HepG2 (cell line): Measurements from ENCODE around the gene FCN3. TPM values are rescaled to one million over a fixed set of nuclear protein-coding genes. Genes with fewer than 3 reads are reported as not detected.

Source experiments
- CHD4 ChIP-seq: fragments of 200-600 bp; sonication (generic); IDR thresholded peaks from 2 replicates; pipeline ENCODE4 v1.7.0; 2017; ENCODE audit warnings: mild to moderate bottlenecking, low read length, borderline replicate concordance
- CREB1 ChIP-seq, 2 experiments: fragments of 450-650 bp in 1 of 2; IDR thresholded peaks; 2 replicates each; pipeline ENCODE4 v1.6.1; 2016 to 2017; ENCODE audit warnings: control low read depth in 1 of 2, mild to moderate bottlenecking in 1 of 2, missing compliant biosample characterization in 1 of 2, missing genetic modification characterization in 1 of 2
- ELF3 ChIP-seq: IDR thresholded peaks from 2 replicates; pipeline ENCODE4 v1.6.1; 2016; ENCODE audit warnings: missing genetic modification reagents, missing compliant biosample characterization
- FOXC1 ChIP-seq: sonication (generic); formaldehyde crosslinking; IDR thresholded peaks from 2 replicates; pipeline ENCODE4 v1.8.0; 2022; ENCODE audit warnings: mild to moderate bottlenecking, missing genetic modification reagents, borderline replicate concordance
- HDAC1 ChIP-seq: sonication (generic); formaldehyde crosslinking; IDR thresholded peaks from 2 replicates; pipeline ENCODE4 v1.5.1; 2020; ENCODE audit warnings: mild to moderate bottlenecking, missing genetic modification reagents
- NCOA5 ChIP-seq: sonication (generic); formaldehyde crosslinking; IDR thresholded peaks from 2 replicates; pipeline ENCODE4 v1.4.0; 2020; ENCODE audit warnings: missing genetic modification reagents
- SNRNP70 ChIP-seq: fragments of 200-400 bp; formaldehyde crosslinking; IDR thresholded peaks from 2 replicates; pipeline ENCODE4 v1.6.1; 2017; ENCODE audit warnings: mild to moderate bottlenecking, low read depth, low read length, moderate library complexity
- TAF15 ChIP-seq: fragments of 200-400 bp; formaldehyde crosslinking; IDR thresholded peaks from one replicate; pipeline ENCODE4 v1.6.1; 2018; ENCODE audit warnings: mild to moderate bottlenecking, low read depth, low read length; ENCODE audit not compliant: poor library complexity, severe bottlenecking
- ZNF615 ChIP-seq: sonication (generic); formaldehyde crosslinking; IDR thresholded peaks from 2 replicates; pipeline ENCODE4 v1.5.0; 2020; ENCODE audit warnings: mild to moderate bottlenecking, missing genetic modification reagents, borderline replicate concordance
- ZNF619 ChIP-seq: sonication (generic); formaldehyde crosslinking; IDR thresholded peaks from 2 replicates; pipeline ENCODE4 v1.4.0; 2020; ENCODE audit warnings: mild to moderate bottlenecking, missing genetic modification reagents
- ZNF737 ChIP-seq: sonication (generic); formaldehyde crosslinking; IDR thresholded peaks from 2 replicates; pipeline ENCODE4 v1.5.0; 2020; ENCODE audit warnings: missing genetic modification reagents, mild to moderate bottlenecking, borderline replicate concordance
- polyA plus RNA-seq, 8 experiments: library from polyadenylated mRNA; depleted of rRNA in 3 of 8; stranded (reverse) in 7 of 8; unstranded in 1 of 8; fragments of >200 nt; fragmentation: Illumina TruSeq in 4 of 8; extraction: Trizol in 4 of 8; gene quantifications; 2 replicates each; pipeline versions ENCODE4 v1.2.1 to v1.2.3, GENCODE V29; 2011 to 2016; ENCODE audit warnings: low read depth in 4 of 8, missing spikeins in 1 of 8, mixed read lengths in 1 of 8; ENCODE audit not compliant: insufficient read depth in 1 of 8
- total RNA-seq, 5 experiments: library from RNA; depleted of rRNA; stranded (reverse); fragments of >200 nt; fragmentation: Illumina TruSeq; extraction: Trizol; gene quantifications; 2 replicates each; pipeline ENCODE4 v1.2.3, GENCODE V29; 2016; ENCODE audit warnings: low read depth in 1 of 5
- TF ChIP-seq, protein P1 (sequence below): sonication (generic); formaldehyde crosslinking; IDR thresholded peaks from 2 replicates; pipeline ENCODE4 v1.8.0; 2022; ENCODE audit warnings: mild to moderate bottlenecking, missing genetic modification reagents; ENCODE audit not compliant: insufficient replicate concordance
- TF ChIP-seq, protein P2 (sequence below): sonication (generic); formaldehyde crosslinking; IDR thresholded peaks from 2 replicates; pipeline ENCODE4 v1.5.0; 2020; ENCODE audit warnings: mild to moderate bottlenecking, missing genetic modification reagents
- TF ChIP-seq, protein P3 (sequence below): sonication (generic); formaldehyde crosslinking; conservative IDR thresholded peaks from 2 replicates; pipeline ENCODE4 v1.4.0; 2020; ENCODE audit warnings: missing genetic modification reagents
- TF ChIP-seq, protein P4 (sequence below): sonication (generic); formaldehyde crosslinking; IDR thresholded peaks from 2 replicates; pipeline ENCODE4 v1.4.0; 2020; ENCODE audit warnings: missing genetic modification reagents
- TF ChIP-seq, protein P5 (sequence below): sonication (generic); formaldehyde crosslinking; IDR thresholded peaks from 2 replicates; pipeline ENCODE4 v1.5.1; 2020; ENCODE audit warnings: missing genetic modification reagents, mild to moderate bottlenecking, borderline replicate concordance

The FCN3 gene
- total and polyA plus RNA-seq, 2 of the 13 experiments (the other 11 are each of a cell fraction or from before 2014, with no cell fraction given) = not detected

DNA sequence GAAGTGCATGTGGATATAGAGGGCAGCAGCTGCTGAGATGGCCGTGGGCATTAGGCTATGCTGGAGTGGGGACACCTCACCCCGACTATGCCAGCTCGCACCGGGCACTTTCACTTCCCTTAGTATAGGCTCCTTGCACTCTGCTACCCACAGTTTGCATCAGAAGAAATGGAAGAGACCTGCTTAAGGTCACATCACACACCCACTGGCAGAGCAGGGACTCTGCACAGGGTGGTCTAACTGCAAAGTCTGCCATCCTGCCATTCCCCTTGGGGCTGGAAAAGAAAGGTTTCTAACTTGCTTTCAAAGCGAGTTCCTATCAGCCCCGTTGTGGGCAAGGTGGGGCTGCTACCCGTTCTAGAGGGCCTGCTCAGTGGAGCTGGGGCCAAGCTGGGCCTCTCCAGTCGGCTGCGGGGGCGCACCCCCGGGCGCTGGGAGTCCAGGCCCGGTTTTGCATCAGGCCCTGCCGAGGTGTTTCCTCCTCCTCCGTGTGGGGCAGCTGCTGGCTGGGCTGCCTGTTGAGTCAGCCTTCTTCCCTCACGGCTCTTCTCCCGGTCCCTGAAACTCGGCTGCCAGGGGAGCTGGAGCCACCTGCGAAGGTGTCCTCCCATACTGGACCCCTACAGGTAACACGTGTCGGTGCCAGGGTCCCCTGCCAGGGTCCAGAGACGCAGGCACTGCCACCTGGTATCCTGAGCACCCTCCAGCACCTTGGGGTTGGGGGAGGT is 32.9 kb downstream of the FCN3 start, which contains the start of gene SYTL1 (continued):
- TF ChIP-seq ZNF619 (no peak), FOXC1 (CRISPR knock-in tag) (no peak), ZNF737 (no peak), SNRNP70 (no peak), ELF3 (CRISPR knock-in tag) (peak; percentile 45; the same call in 1 of the 2 replicates), NCOA5 (CRISPR knock-in tag) (no peak), TAF15 (peak; percentile 83), ZNF615 (no peak), CHD4 (no peak), HDAC1 (CRISPR knock-in tag) (no peak; the same call in 1 of the 2 replicates), CREB1 (IDR thresholded peaks at IDR 0.05) (no peak), CREB1 (CRISPR knock-in tag; IDR thresholded peaks at IDR 0.05) (no peak)
- TF ChIP-seq, protein P1, sequence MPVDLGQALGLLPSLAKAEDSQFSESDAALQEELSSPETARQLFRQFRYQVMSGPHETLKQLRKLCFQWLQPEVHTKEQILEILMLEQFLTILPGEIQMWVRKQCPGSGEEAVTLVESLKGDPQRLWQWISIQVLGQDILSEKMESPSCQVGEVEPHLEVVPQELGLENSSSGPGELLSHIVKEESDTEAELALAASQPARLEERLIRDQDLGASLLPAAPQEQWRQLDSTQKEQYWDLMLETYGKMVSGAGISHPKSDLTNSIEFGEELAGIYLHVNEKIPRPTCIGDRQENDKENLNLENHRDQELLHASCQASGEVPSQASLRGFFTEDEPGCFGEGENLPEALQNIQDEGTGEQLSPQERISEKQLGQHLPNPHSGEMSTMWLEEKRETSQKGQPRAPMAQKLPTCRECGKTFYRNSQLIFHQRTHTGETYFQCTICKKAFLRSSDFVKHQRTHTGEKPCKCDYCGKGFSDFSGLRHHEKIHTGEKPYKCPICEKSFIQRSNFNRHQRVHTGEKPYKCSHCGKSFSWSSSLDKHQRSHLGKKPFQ (CRISPR knock-in tag) = no peak
- TF ChIP-seq, protein P2, sequence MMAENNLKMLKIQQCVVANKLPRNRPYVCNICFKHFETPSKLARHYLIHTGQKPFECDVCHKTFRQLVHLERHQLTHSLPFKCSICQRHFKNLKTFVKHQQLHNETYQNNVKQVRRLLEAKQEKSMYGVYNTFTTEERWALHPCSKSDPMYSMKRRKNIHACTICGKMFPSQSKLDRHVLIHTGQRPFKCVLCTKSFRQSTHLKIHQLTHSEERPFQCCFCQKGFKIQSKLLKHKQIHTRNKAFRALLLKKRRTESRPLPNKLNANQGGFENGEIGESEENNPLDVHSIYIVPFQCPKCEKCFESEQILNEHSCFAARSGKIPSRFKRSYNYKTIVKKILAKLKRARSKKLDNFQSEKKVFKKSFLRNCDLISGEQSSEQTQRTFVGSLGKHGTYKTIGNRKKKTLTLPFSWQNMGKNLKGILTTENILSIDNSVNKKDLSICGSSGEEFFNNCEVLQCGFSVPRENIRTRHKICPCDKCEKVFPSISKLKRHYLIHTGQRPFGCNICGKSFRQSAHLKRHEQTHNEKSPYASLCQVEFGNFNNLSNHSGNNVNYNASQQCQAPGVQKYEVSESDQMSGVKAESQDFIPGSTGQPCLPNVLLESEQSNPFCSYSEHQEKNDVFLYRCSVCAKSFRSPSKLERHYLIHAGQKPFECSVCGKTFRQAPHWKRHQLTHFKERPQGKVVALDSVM (CRISPR knock-in tag) = no peak
- TF ChIP-seq, protein P3, sequence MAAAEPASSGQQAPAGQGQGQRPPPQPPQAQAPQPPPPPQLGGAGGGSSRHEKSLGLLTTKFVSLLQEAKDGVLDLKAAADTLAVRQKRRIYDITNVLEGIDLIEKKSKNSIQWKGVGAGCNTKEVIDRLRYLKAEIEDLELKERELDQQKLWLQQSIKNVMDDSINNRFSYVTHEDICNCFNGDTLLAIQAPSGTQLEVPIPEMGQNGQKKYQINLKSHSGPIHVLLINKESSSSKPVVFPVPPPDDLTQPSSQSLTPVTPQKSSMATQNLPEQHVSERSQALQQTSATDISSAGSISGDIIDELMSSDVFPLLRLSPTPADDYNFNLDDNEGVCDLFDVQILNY (CRISPR knock-in tag) = no peak
- TF ChIP-seq, protein P4, sequence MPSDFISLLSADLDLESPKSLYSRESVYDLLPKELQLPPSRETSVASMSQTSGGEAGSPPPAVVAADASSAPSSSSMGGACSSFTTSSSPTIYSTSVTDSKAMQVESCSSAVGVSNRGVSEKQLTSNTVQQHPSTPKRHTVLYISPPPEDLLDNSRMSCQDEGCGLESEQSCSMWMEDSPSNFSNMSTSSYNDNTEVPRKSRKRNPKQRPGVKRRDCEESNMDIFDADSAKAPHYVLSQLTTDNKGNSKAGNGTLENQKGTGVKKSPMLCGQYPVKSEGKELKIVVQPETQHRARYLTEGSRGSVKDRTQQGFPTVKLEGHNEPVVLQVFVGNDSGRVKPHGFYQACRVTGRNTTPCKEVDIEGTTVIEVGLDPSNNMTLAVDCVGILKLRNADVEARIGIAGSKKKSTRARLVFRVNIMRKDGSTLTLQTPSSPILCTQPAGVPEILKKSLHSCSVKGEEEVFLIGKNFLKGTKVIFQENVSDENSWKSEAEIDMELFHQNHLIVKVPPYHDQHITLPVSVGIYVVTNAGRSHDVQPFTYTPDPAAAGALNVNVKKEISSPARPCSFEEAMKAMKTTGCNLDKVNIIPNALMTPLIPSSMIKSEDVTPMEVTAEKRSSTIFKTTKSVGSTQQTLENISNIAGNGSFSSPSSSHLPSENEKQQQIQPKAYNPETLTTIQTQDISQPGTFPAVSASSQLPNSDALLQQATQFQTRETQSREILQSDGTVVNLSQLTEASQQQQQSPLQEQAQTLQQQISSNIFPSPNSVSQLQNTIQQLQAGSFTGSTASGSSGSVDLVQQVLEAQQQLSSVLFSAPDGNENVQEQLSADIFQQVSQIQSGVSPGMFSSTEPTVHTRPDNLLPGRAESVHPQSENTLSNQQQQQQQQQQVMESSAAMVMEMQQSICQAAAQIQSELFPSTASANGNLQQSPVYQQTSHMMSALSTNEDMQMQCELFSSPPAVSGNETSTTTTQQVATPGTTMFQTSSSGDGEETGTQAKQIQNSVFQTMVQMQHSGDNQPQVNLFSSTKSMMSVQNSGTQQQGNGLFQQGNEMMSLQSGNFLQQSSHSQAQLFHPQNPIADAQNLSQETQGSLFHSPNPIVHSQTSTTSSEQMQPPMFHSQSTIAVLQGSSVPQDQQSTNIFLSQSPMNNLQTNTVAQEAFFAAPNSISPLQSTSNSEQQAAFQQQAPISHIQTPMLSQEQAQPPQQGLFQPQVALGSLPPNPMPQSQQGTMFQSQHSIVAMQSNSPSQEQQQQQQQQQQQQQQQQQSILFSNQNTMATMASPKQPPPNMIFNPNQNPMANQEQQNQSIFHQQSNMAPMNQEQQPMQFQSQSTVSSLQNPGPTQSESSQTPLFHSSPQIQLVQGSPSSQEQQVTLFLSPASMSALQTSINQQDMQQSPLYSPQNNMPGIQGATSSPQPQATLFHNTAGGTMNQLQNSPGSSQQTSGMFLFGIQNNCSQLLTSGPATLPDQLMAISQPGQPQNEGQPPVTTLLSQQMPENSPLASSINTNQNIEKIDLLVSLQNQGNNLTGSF (CRISPR knock-in tag) = no peak; the same call in 1 of the 2 replicates
- TF ChIP-seq, protein P5, sequence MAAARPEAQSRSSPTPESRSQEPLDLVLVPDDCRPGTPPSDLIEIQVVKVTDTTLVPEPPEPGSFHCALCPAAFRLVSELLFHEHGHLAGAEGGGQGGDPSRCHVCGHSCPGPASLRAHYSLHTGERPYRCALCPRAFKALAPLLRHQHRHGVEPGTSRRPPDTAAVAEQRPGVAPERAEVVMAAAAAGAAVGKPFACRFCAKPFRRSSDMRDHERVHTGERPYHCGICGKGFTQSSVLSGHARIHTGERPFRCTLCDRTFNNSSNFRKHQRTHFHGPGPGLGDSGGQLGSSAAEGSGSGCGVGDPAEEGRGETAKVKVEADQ = no peak
